B cell (primary cell): ENCODE measurements around the gene KLF16. TPM values are rescaled to one million over a fixed set of nuclear protein-coding genes. Genes with fewer than 3 reads are reported as not detected.
A peak's percentile ranks its signal among the peaks of the same experiment; 100 is the strongest.

Experiments used
- ATAC-seq: fragments of 200-7000 bp; cut with Tn5 transposase; one replicate; pipeline ENCODE4 v1.10.0; 2021; ENCODE audit warnings: low read depth, mild to moderate bottlenecking, moderate number of reproducible peaks, moderate library complexity
- CTCF ChIA-PET: fragments of 350-600 bp; sonication (Branson Sonifier 250); formaldehyde crosslinking; loops from one replicate; lab custom pipeline; 2021; ENCODE audit warnings: antibody characterized with exemption, inconsistent platforms; lab: Charles Lee
- POLR2A ChIA-PET: fragments of 350-600 bp; sonication (Branson Sonifier 250); formaldehyde crosslinking; loops from one replicate; lab custom pipeline; 2021; ENCODE audit warnings: antibody characterized with exemption; lab: Charles Lee
- DNase-seq: peaks from one replicate; pipeline ENCODE4 v3.0.0; 2013
- H2AFZ ChIP-seq: 2 replicates; pipeline ENCODE4 v1.6.1; 2012; ENCODE audit warnings: mild to moderate bottlenecking, low read depth, low read length; ENCODE audit not compliant: insufficient read depth, poor library complexity, severe bottlenecking
- H3K27ac ChIP-seq, 2 donors: 1 replicate in 1 of 2; 2 replicates in 1 of 2; pipeline ENCODE4 v1.5.1; 2012 to 2013; ENCODE audit warnings: low read length in 2 of 2, mild to moderate bottlenecking in 2 of 2, moderate library complexity in 1 of 2
- H3K27me3 ChIP-seq, 4 experiments: fragments of 200-600 bp in 1 of 4; sonication (generic) in 1 of 4; replicated peaks in 1 of 4; 1 replicate in 2 of 4; 2 replicates in 2 of 4; pipeline versions ENCODE4 v1.6.1 to v1.7.0; 2013 to 2016; ENCODE audit warnings: low read length in 3 of 4, mild to moderate bottlenecking in 2 of 4, mixed read lengths in 1 of 4, moderate library complexity in 1 of 4; ENCODE audit not compliant: insufficient read depth in 4 of 4, control insufficient read depth in 3 of 4; ENCODE audit errors: control extremely low read depth in 1 of 4
- H3K36me3 ChIP-seq, 2 experiments: replicated peaks in 1 of 2; 1 replicate in 1 of 2; 2 replicates in 1 of 2; pipeline versions ENCODE4 v1.6.1 to v1.7.1; 2013; ENCODE audit warnings: low read length in 1 of 2; ENCODE audit not compliant: insufficient read depth in 2 of 2, control insufficient read depth in 1 of 2; ENCODE audit errors: control extremely low read depth in 1 of 2, extremely low read depth in 1 of 2
- H3K4me1 ChIP-seq, 2 donors: fragments of 200-600 bp in 1 of 2; sonication (generic) in 1 of 2; 1 replicate in 1 of 2; 2 replicates in 1 of 2; pipeline versions ENCODE4 v1.5.1 to v1.6.1; 2013 to 2017; ENCODE audit warnings: low read length in 2 of 2; ENCODE audit not compliant: control insufficient read depth in 2 of 2, insufficient read depth in 2 of 2
- H3K4me2 ChIP-seq: replicated peaks from 2 replicates; pipeline ENCODE3; 2012; ENCODE audit warnings: mild to moderate bottlenecking, low read depth, low read length; ENCODE audit not compliant: poor library complexity, severe bottlenecking
- H3K4me3 ChIP-seq, 5 experiments: fragments of 200-600 bp in 1 of 5; sonication (generic) in 1 of 5; 1 replicate in 3 of 5; 2 replicates in 2 of 5; pipeline versions ENCODE4 v1.5.1 to v1.7.0; 2011 to 2016; ENCODE audit warnings: low read length in 4 of 5, mild to moderate bottlenecking in 4 of 5, low read depth in 2 of 5, control low read depth in 1 of 5, moderate library complexity in 1 of 5; ENCODE audit not compliant: insufficient read depth in 1 of 5; ENCODE audit errors: control extremely low read depth in 1 of 5, extremely low read depth in 1 of 5
- H3K79me2 ChIP-seq: fragments of 200-600 bp; sonication (generic); one replicate; pipeline ENCODE4 v1.6.0; 2016; ENCODE audit warnings: low read length; ENCODE audit not compliant: control insufficient read depth, insufficient read depth
- H3K9ac ChIP-seq: fragments of 200-600 bp; sonication (generic); 2 replicates; pipeline ENCODE4 v1.6.1; 2017; ENCODE audit warnings: mild to moderate bottlenecking, low read length, moderate library complexity
- H3K9me3 ChIP-seq, 3 donors: one replicate each; pipeline versions ENCODE4 v1.6.1 to v1.7.1; 2013; ENCODE audit warnings: low read length in 2 of 3; ENCODE audit not compliant: control insufficient read depth in 2 of 3, insufficient read depth in 1 of 3; ENCODE audit errors: control extremely low read depth in 1 of 3
- H4K20me1 ChIP-seq: 2 replicates; pipeline ENCODE4 v1.6.0; 2012; ENCODE audit warnings: mild to moderate bottlenecking, low read length; ENCODE audit not compliant: insufficient read depth, control insufficient read depth, poor library complexity, severe bottlenecking
- H3K27ac Mint-ChIP-seq: one replicate; pipeline ENCODE4 v1.8.0; 2021; ENCODE audit warnings: mixed read lengths
- H3K27me3 Mint-ChIP-seq: one replicate; pipeline ENCODE4 v1.8.0; 2021; ENCODE audit warnings: mixed read lengths
- H3K4me1 Mint-ChIP-seq: one replicate; pipeline ENCODE4 v1.8.0; 2021; ENCODE audit warnings: mixed read lengths
- H3K4me3 Mint-ChIP-seq: one replicate; pipeline ENCODE4 v1.8.0; 2021; ENCODE audit warnings: mixed read lengths
- H3K9me3 Mint-ChIP-seq: one replicate; pipeline ENCODE4 v1.8.0; 2022; ENCODE audit warnings: mixed read lengths; ENCODE audit not compliant: insufficient read depth
- EZH2 ChIP-seq: IDR thresholded peaks from 2 replicates; pipeline ENCODE4 v1.6.1; 2012; ENCODE audit warnings: borderline replicate concordance, low read depth, mild to moderate bottlenecking, moderate library complexity, low read length; ENCODE audit not compliant: insufficient read depth, poor library complexity, severe bottlenecking
- WGBS: methylation state at CpG from one replicate; pipeline ENCODE4 v1.1.5; 2013; ENCODE audit warnings: missing lambda C conversion rate; ENCODE audit not compliant: insufficient coverage; 5-methylcytosine and 5-hydroxymethylcytosine counted together
- intact Hi-C: fragments of 100-400 bp; cut with micrococcal nuclease; formaldehyde crosslinking; loops from one replicate; pipeline ENCODE4 v1.10.0; 2022
- polyA plus RNA-seq: library from polyadenylated mRNA; depleted of rRNA; stranded (reverse); fragments of >200 nt; gene quantifications from 2 replicates; pipeline ENCODE4 v1.2.3, GENCODE V29; 2012
- total RNA-seq, 2 donors: library from RNA; stranded (reverse); fragments of 120-200 nt in 1 of 2; gene quantifications; 1 replicate in 1 of 2; 2 replicates in 1 of 2; pipeline versions ENCODE4 v1.2.3 to v1.2.4, GENCODE V29; 2013 to 2022
- TF ChIP-seq, protein P1 (sequence below): fragments of 200-600 bp; IDR thresholded peaks from one replicate; pipeline ENCODE4 v1.8.0; 2022; ENCODE audit warnings: antibody characterized with exemption, mild to moderate bottlenecking

The KLF16 gene
- total and polyA plus RNA-seq, 2 donors (not counting 1 experiment from before 2014, with no cell fraction given), result 29.7 to 49.0 TPM

DNA sequence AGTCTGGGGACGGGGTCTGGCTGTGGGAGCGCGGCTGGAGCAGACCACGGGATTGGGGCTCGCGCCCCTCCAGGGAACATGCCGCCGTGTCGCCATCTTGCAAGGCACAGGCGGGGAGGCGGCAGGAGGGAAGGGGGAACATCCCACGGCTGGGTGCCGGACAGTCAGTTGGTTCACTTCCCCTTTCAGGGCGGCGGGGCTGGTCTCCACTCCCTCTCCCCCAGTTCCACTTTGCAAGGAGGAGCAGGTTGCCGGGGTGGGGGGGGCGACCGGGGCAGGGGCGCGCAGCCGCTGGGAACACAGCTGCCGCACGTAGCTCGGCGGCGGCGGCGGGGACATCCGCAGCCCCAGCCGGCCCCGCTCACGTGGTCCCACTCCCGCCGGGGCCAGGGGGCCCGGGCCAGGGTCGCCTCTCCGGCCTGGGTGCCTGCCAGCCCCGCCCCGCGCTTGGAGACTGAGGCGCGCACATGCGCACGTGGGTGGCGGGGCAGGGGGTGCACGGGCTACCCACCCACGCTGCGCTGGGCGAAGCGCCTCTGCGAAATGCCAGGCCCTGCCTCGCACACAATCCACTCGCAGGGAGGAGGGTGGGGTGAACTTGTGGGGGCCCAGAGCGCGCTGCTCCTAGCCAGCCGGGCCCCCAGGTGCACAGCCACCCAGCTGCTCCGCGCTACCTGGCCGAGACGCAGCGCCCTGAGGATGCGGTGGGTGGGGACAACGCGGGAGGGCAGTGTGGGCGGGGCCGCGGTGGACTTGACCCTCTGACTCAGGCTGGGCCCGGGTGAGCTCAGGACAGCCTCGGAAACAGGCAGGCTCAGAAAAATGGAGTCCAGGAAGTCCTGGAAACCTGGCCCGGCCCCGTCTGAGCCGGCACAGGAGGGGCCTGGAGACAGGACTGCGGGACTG, 6.4 kb downstream of the KLF16 start:
- H3K36me3 ChIP-seq, result peaks cover 0 to 4% of the 10 kb centered on the region in 2 experiments
- ATAC-seq (peak; percentile 37), DNase-seq (peak; percentile 83)
- ChIA-PET CTCF (interaction anchor here (0.9 to 1.8 kb wide), 3 partner anchors 8 to 76 kb away, joined by 4 to 5 read pairs (median 4); no protein-coding TSS in a partner anchor), POLR2A (interaction anchor here (0.6 to 1.9 kb wide), 7 partner anchors 7 to 765 kb away, joined by 3 to 6 read pairs (median 4); partner anchors contain the start of genes CIRBP and REXO1)
- peak overlapping the region; percentile 75 to 79 for H3K27ac ChIP-seq
- peaks cover 95% of the 10 kb centered on the region for H4K20me1 ChIP-seq
- Mint-ChIP-seq H3K27me3 (no peaks in the 10 kb centered on the region), H3K27ac (peak overlapping the region; percentile 87), H3K9me3 (no peaks in the 10 kb centered on the region), H3K4me3 (peak overlapping the region; percentile 83), H3K4me1 (peaks cover 69% of the 10 kb centered on the region)
- H3K9ac ChIP-seq, result peak overlapping the region; percentile 74
- under 1% methylated on average over 68 of the region's 73 CpGs for WGBS
- peak overlapping the region; percentile 97 for H3K4me2 ChIP-seq
- no peaks in the 10 kb centered on the region for H3K27me3 ChIP-seq
- no peak for TF ChIP-seq EZH2
- TF ChIP-seq, protein P1, sequence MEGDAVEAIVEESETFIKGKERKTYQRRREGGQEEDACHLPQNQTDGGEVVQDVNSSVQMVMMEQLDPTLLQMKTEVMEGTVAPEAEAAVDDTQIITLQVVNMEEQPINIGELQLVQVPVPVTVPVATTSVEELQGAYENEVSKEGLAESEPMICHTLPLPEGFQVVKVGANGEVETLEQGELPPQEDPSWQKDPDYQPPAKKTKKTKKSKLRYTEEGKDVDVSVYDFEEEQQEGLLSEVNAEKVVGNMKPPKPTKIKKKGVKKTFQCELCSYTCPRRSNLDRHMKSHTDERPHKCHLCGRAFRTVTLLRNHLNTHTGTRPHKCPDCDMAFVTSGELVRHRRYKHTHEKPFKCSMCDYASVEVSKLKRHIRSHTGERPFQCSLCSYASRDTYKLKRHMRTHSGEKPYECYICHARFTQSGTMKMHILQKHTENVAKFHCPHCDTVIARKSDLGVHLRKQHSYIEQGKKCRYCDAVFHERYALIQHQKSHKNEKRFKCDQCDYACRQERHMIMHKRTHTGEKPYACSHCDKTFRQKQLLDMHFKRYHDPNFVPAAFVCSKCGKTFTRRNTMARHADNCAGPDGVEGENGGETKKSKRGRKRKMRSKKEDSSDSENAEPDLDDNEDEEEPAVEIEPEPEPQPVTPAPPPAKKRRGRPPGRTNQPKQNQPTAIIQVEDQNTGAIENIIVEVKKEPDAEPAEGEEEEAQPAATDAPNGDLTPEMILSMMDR, result no peak
- peaks cover 81% of the 10 kb centered on the region for H3K79me2 ChIP-seq
- intact Hi-C loops, result loop anchor here (1.0 kb wide), 1 partner anchor 7 kb away; no protein-coding TSS in a partner anchor
- H3K4me3 ChIP-seq, result peak overlapping the region in 4 of 5 experiments; percentile 61 to 70 (median 64)
- H3K4me1 ChIP-seq, result peaks cover 72 to 91% of the 10 kb centered on the region in 2 donors
- H2AFZ ChIP-seq, result no peak overlapping the region
- H3K9me3 ChIP-seq, result no peaks in the 10 kb centered on the region
